CD4-positive, alpha-beta memory T cell (primary cell): ENCODE data around the gene CPNE4. TPM values are rescaled to one million over a fixed set of nuclear protein-coding genes. Genes with fewer than 3 reads are reported as not detected.

ENCODE experiments used
- CTCF ChIA-PET: fragments of 350-600 bp; sonication (Branson Sonifier 250); formaldehyde crosslinking; loops from one replicate; lab custom pipeline; 2021; ENCODE audit warnings: inconsistent platforms; ENCODE audit not compliant: partially characterized antibody; lab: Charles Lee
- POLR2A ChIA-PET: fragments of 350-600 bp; sonication (Branson Sonifier 250); formaldehyde crosslinking; loops from one replicate; lab custom pipeline; 2021; ENCODE audit not compliant: partially characterized antibody; lab: Charles Lee
- DNase-seq, 5 donors: peaks; one replicate each; pipeline versions ENCODE4 v3.0.0 to v3.0.0-alpha.2; 2020 to 2022; ENCODE audit warnings: mixed read lengths in 1 of 5
- H3K27ac ChIP-seq: one replicate; pipeline ENCODE4 v1.7.0; 2013; ENCODE audit warnings: low read depth, low read length
- H3K27me3 ChIP-seq: 2 replicates; pipeline ENCODE4 v1.7.0; 2013; ENCODE audit warnings: mild to moderate bottlenecking, low read length, moderate library complexity; ENCODE audit not compliant: insufficient read depth
- H3K36me3 ChIP-seq: 2 replicates; pipeline ENCODE4 v1.7.0; 2013; ENCODE audit warnings: mild to moderate bottlenecking, low read length, moderate library complexity; ENCODE audit not compliant: insufficient read depth
- H3K4me1 ChIP-seq: 2 replicates; pipeline ENCODE4 v1.7.0; 2013; ENCODE audit warnings: mild to moderate bottlenecking, low read length, moderate library complexity; ENCODE audit not compliant: insufficient read depth
- H3K4me3 ChIP-seq, 2 donors: one replicate each; pipeline ENCODE4 v1.7.0; 2013; ENCODE audit warnings: low read length in 2 of 2, mild to moderate bottlenecking in 1 of 2
- H3K9me3 ChIP-seq, 2 donors: one replicate each; pipeline ENCODE4 v1.7.0; 2013; ENCODE audit warnings: low read length in 2 of 2, control low read depth in 1 of 2; ENCODE audit not compliant: control insufficient read depth in 1 of 2
- H3K27ac Mint-ChIP-seq, 7 donors: one replicate each; pipeline ENCODE4 v1.8.0; 2020 to 2021; ENCODE audit warnings: mixed read lengths in 7 of 7, mild to moderate bottlenecking in 6 of 7, inconsistent platforms in 3 of 7, moderate library complexity in 3 of 7
- H3K27me3 Mint-ChIP-seq, 2 donors: one replicate each; pipeline ENCODE4 v1.8.0; 2020 to 2021; ENCODE audit warnings: mixed read lengths in 2 of 2
- H3K36me3 Mint-ChIP-seq, 2 donors: one replicate each; pipeline ENCODE4 v1.8.0; 2020 to 2021; ENCODE audit warnings: mixed read lengths in 2 of 2, inconsistent platforms in 1 of 2, mild to moderate bottlenecking in 1 of 2
- H3K4me1 Mint-ChIP-seq, 4 donors: one replicate each; pipeline ENCODE4 v1.8.0; 2020 to 2021; ENCODE audit warnings: mixed read lengths in 4 of 4, mild to moderate bottlenecking in 1 of 4
- H3K4me3 Mint-ChIP-seq, 8 donors: one replicate each; pipeline ENCODE4 v1.8.0; 2020 to 2021; ENCODE audit warnings: mixed read lengths in 8 of 8, mild to moderate bottlenecking in 7 of 8, moderate library complexity in 6 of 8, inconsistent platforms in 3 of 8
- H3K9me3 Mint-ChIP-seq, 8 donors: one replicate each; pipeline ENCODE4 v1.8.0; 2020 to 2021; ENCODE audit warnings: mixed read lengths in 8 of 8, mild to moderate bottlenecking in 5 of 8, inconsistent platforms in 3 of 8, moderate library complexity in 1 of 8
- intact Hi-C: fragments of 100-400 bp; cut with micrococcal nuclease; formaldehyde crosslinking; loops from one replicate; pipeline ENCODE4 v1.15.1; 2023
- polyA plus RNA-seq, 2 donors: library from polyadenylated mRNA; unstranded; fragments of 300-500 nt; fragmentation: Illumina TruSeq; gene quantifications; one replicate each; pipeline ENCODE4 v1.2.3, GENCODE V29; 2021
- total RNA-seq, 2 experiments: library from RNA; stranded (reverse); gene quantifications; one replicate each; pipeline ENCODE4 v1.2.3, GENCODE V29; 2021

CPNE4 gene
- total and polyA plus RNA-seq, 4 experiments from 2014 or later = not detected

GRCh38 chr3:132017137-132017536, 17.7 kb downstream of the CPNE4 start:
- H3K4me1 ChIP-seq = no peaks in the 10 kb centered on the region
- H3K4me3 Mint-ChIP-seq = no peak overlapping the region
- no peak overlapping the region for H3K27ac ChIP-seq
- peaks cover 3 to 16% of the 10 kb centered on the region in 2 donors for H3K27me3 Mint-ChIP-seq
- H3K4me1 Mint-ChIP-seq = no peaks in the 10 kb centered on the region
- ChIA-PET POLR2A (no interaction called here), CTCF (no interaction called here)
- no peak for DNase-seq
- no peaks in the 10 kb centered on the region for H3K27me3 ChIP-seq
- H3K9me3 Mint-ChIP-seq = no peaks in the 10 kb centered on the region
- peak overlapping the region in 1 of 7 donors; percentile 69 for H3K27ac Mint-ChIP-seq
- H3K9me3 ChIP-seq = no peaks in the 10 kb centered on the region
- no peaks in the 10 kb centered on the region for H3K36me3 Mint-ChIP-seq
- H3K36me3 ChIP-seq = no peaks in the 10 kb centered on the region
- H3K4me3 ChIP-seq = no peak overlapping the region
- intact Hi-C loops = no loop called here

DNA sequence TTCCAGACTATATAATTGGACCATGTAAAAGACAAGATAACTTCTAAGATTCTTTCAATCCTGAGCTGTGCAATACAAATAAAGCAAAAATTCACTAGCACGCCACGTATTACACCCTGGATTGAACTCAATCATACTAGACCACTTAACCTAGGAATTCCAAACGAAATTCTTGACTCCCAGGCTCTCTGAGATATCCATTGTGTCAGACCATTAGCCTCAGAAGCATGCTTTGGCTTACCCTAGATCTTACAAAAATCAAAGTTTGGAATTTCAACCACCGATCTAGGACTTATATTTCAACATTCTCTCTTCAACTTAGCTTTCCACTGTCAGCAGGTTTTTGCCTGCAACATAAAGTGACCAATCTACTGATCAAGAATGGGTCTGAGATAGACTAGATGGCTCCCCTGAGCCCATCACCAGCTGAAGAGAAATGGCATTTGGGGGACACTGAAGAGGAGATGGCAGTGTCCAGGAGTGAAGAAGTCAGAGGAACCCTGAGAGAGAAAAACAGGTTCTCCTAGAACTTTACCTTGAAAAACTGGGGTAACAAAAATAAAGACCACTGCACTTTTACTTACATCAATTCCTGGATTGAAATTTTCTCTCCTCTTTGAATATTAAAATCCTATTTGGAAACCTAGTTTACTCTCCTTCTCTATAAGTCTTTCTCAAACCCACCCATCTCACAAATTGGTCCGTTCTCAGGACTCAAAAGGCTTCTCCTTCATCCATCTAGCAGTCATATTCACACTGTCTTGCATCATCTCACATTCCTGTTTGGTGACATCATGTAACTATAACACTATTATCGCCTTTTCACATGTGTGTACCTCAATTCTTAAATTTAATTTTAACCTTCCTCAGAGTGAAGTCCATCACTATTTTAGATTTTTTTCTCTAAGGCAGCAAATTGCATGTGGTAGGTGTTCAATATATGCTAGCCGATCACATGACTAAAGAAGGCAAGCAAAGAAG, 18.5 kb downstream of the CPNE4 start:
- DNase-seq = no peak
- Histone ChIP-seq H3K4me3 (no peak overlapping the region), H3K27ac (no peak overlapping the region), H3K4me1 (no peaks in the 10 kb centered on the region), H3K9me3 (no peaks in the 10 kb centered on the region), H3K27me3 (no peaks in the 10 kb centered on the region), H3K36me3 (no peaks in the 10 kb centered on the region)
- no peak overlapping the region for H3K27ac Mint-ChIP-seq
- intact Hi-C loops = no loop called here
- POLR2A ChIA-PET = no interaction called here
- H3K36me3 Mint-ChIP-seq = no peaks in the 10 kb centered on the region
- no peaks in the 10 kb centered on the region for H3K4me1 Mint-ChIP-seq
- no peaks in the 10 kb centered on the region for H3K9me3 Mint-ChIP-seq
- H3K4me3 Mint-ChIP-seq = no peak overlapping the region
- CTCF ChIA-PET = no interaction called here
- H3K27me3 Mint-ChIP-seq = peaks cover 6 to 16% of the 10 kb centered on the region in 2 donors

DNA sequence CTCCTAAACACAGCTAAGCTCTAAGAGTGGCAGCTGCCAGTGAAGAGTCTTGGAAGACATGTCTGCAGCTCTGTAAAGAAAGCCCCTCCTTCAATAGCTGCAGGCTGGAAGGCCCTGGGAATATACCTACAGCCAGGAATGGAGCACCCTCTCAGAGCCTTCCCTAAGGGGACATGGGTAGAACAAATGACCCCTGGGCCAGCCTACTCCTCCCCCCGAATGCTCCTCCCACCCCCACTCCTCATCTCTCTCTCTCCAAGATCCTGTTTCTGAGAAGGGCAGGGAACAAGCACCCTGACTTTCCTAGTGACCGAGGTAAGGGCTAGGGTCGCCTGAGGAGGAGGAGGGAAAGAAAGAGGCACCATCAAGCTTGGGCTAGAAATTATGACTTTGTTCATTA, 20.7 kb downstream of the CPNE4 start:
- no peak overlapping the region for H3K4me3 Mint-ChIP-seq
- no peak overlapping the region for H3K4me3 ChIP-seq
- no peaks in the 10 kb centered on the region for H3K9me3 ChIP-seq
- no peaks in the 10 kb centered on the region for H3K9me3 Mint-ChIP-seq
- intact Hi-C loops = no loop called here
- POLR2A ChIA-PET = no interaction called here
- H3K4me1 Mint-ChIP-seq = no peaks in the 10 kb centered on the region
- H3K4me1 ChIP-seq = no peaks in the 10 kb centered on the region
- no peaks in the 10 kb centered on the region for H3K36me3 ChIP-seq
- H3K36me3 Mint-ChIP-seq = no peaks in the 10 kb centered on the region
- H3K27ac ChIP-seq = no peak overlapping the region
- no peaks in the 10 kb centered on the region for H3K27me3 ChIP-seq
- H3K27me3 Mint-ChIP-seq = peaks cover 6 to 16% of the 10 kb centered on the region in 2 donors
- no peak for DNase-seq
- CTCF ChIA-PET = no interaction called here
- no peak overlapping the region for H3K27ac Mint-ChIP-seq

DNA sequence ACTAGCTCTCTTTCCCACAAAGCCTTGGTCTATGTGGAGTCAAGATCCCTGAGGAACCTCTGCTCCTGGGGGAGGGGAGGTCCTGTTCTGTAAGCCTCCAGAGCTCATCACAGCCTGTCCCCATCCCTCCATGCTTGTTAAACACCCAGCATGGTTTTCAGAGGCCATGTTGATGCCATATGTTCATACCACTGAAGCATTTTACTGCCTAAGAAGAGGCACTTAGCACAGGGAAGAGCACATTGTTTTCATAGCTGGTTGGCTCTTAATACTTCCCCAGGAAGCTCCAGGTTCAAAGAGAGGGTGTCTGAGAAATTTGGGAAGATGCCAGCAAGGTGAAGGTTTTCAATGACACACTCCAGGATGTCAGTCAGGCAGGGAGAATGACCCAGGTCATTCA, 25.6 kb downstream of the CPNE4 start:
- CTCF ChIA-PET = no interaction called here
- no peak overlapping the region for H3K27ac ChIP-seq
- peaks cover 4 to 6% of the 10 kb centered on the region in 2 donors for H3K27me3 Mint-ChIP-seq
- H3K27me3 ChIP-seq = no peaks in the 10 kb centered on the region
- no peaks in the 10 kb centered on the region for H3K9me3 ChIP-seq
- no peaks in the 10 kb centered on the region for H3K36me3 Mint-ChIP-seq
- DNase-seq = no peak
- H3K9me3 Mint-ChIP-seq = no peaks in the 10 kb centered on the region
- H3K27ac Mint-ChIP-seq = no peak overlapping the region
- POLR2A ChIA-PET = no interaction called here
- intact Hi-C loops = loop anchor here (5.0 kb wide), 1 partner anchor 388 kb away; no protein-coding TSS in a partner anchor
- no peaks in the 10 kb centered on the region for H3K4me1 ChIP-seq
- no peak overlapping the region for H3K4me3 Mint-ChIP-seq
- H3K4me3 ChIP-seq = no peak overlapping the region
- H3K36me3 ChIP-seq = no peaks in the 10 kb centered on the region
- H3K4me1 Mint-ChIP-seq = no peaks in the 10 kb centered on the region

GRCh38 chr3:132008837-132009236, 26.0 kb downstream of the CPNE4 start:
- no peaks in the 10 kb centered on the region for H3K36me3 Mint-ChIP-seq
- H3K4me1 Mint-ChIP-seq = no peaks in the 10 kb centered on the region
- Histone ChIP-seq H3K27ac (no peak overlapping the region), H3K36me3 (no peaks in the 10 kb centered on the region), H3K4me3 (no peak overlapping the region), H3K27me3 (no peaks in the 10 kb centered on the region), H3K4me1 (no peaks in the 10 kb centered on the region), H3K9me3 (no peaks in the 10 kb centered on the region)
- intact Hi-C loops = loop anchor here (5.0 kb wide), 1 partner anchor 388 kb away; no protein-coding TSS in a partner anchor
- no peak for DNase-seq
- H3K4me3 Mint-ChIP-seq = no peak overlapping the region
- ChIA-PET CTCF (no interaction called here), POLR2A (no interaction called here)
- no peaks in the 10 kb centered on the region for H3K9me3 Mint-ChIP-seq
- H3K27me3 Mint-ChIP-seq = peaks cover 4 to 6% of the 10 kb centered on the region in 2 donors
- H3K27ac Mint-ChIP-seq = no peak overlapping the region

DNA sequence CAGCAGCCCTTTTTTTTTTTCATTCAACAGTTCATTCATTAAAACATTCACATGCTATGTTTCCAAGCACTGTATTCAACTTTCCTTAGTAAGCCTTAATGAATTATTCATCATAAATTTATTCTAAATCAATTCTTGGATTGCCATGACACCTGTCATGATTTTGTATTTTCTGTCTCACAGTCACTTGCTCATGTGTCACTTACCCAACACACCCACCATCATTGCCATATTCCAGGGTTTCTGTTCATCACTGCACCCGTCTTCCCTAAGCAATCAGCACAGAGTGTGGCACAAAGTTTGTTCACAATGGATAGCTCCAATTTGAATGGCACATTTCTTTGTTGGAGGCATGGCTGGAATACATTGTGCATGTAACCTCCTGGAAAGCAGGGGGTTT, 27.2 kb downstream of the CPNE4 start:
- Histone ChIP-seq H3K27ac (no peak overlapping the region), H3K4me1 (no peaks in the 10 kb centered on the region), H3K36me3 (no peaks in the 10 kb centered on the region), H3K9me3 (no peaks in the 10 kb centered on the region), H3K4me3 (no peak overlapping the region), H3K27me3 (no peaks in the 10 kb centered on the region)
- intact Hi-C loops = loop anchor here (5.0 kb wide), 1 partner anchor 390 kb away; no protein-coding TSS in a partner anchor
- Mint-ChIP-seq H3K4me1 (no peaks in the 10 kb centered on the region), H3K9me3 (no peaks in the 10 kb centered on the region), H3K4me3 (no peak overlapping the region), H3K27me3 (peaks cover 2 to 5% of the 10 kb centered on the region in 2 donors), H3K36me3 (no peaks in the 10 kb centered on the region), H3K27ac (no peak overlapping the region)
- no peak for DNase-seq
- ChIA-PET POLR2A (no interaction called here), CTCF (no interaction called here)

DNA sequence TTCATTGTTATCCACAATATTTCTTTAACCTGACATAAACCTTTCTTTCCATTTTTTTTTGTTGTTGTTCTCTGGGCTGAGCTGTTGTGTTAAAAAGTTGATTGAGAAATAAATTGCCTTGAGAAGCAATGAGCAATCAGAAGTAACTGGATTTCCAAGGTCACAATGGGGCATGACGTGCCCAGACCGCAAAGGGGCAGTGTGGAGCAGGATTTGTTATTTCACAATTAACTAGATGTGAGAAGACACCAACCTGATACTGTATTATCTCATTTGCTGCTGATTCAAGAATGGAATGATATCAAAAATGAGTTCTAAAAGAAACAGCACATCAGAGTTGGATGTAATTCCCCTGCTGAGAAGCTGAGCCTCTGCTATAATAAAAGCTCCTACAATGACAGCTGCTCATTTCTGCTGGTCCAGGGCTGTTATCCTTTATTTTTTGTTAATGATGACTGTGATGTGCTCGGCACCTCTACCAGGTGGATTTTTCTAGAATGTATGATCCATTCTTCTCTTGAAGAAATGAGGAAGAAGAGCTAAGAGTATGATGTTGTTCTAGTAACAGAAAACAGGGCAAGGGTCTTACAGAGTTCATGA, 28.1 kb downstream of the CPNE4 start:
- no peak for DNase-seq
- no peaks in the 10 kb centered on the region for H3K36me3 ChIP-seq
- Mint-ChIP-seq H3K27ac (no peak overlapping the region), H3K9me3 (no peaks in the 10 kb centered on the region), H3K36me3 (no peaks in the 10 kb centered on the region), H3K4me3 (no peak overlapping the region), H3K4me1 (no peaks in the 10 kb centered on the region), H3K27me3 (peaks cover 2 to 4% of the 10 kb centered on the region in 2 donors)
- H3K4me1 ChIP-seq = no peaks in the 10 kb centered on the region
- intact Hi-C loops = loop anchor here (5.0 kb wide), 1 partner anchor 391 kb away; no protein-coding TSS in a partner anchor
- ChIA-PET CTCF (interaction anchor here (1.3 kb wide), 1 partner anchor 23 kb away, joined by 3 read pairs; no protein-coding TSS in a partner anchor), POLR2A (no interaction called here)
- no peaks in the 10 kb centered on the region for H3K27me3 ChIP-seq
- H3K9me3 ChIP-seq = no peaks in the 10 kb centered on the region
- no peak overlapping the region for H3K27ac ChIP-seq
- H3K4me3 ChIP-seq = no peak overlapping the region
